Mesothelial cell of epicardium (in vitro differentiated cells): ENCODE data around the gene DNAJB1. TPM values are rescaled to one million over a fixed set of nuclear protein-coding genes. Genes with fewer than 3 reads are reported as not detected.

Experiments used
- DNase-seq, 2 experiments: peaks; one replicate each; pipeline ENCODE4 v3.0.0; 2021; ENCODE audit warnings: low spot score in 2 of 2; ENCODE audit not compliant: unreplicated experiment in 2 of 2
- H3K27ac Mint-ChIP-seq: 2 replicates; pipeline ENCODE4 v1.8.0; 2021; ENCODE audit warnings: mixed read lengths
- H3K27me3 Mint-ChIP-seq: 2 replicates; pipeline ENCODE4 v1.8.0; 2021; ENCODE audit warnings: low read depth, mixed read lengths
- H3K36me3 Mint-ChIP-seq: 2 replicates; pipeline ENCODE4 v1.8.0; 2021; ENCODE audit warnings: mixed read lengths
- H3K4me1 Mint-ChIP-seq: 2 replicates; pipeline ENCODE4 v1.8.0; 2021; ENCODE audit warnings: mixed read lengths
- H3K4me3 Mint-ChIP-seq: 2 replicates; pipeline ENCODE4 v1.8.0; 2021; ENCODE audit warnings: mild to moderate bottlenecking, moderate library complexity, mixed read lengths
- H3K9me3 Mint-ChIP-seq: 2 replicates; pipeline ENCODE4 v1.8.0; 2021; ENCODE audit warnings: mixed read lengths
- CTCF ChIP-seq: fragments of 200-600 bp; sonication (generic); IDR thresholded peaks from one replicate; pipeline ENCODE4 v1.5.0; 2021; ENCODE audit warnings: antibody characterized with exemption; ENCODE audit not compliant: unreplicated experiment
- total RNA-seq: library from RNA; stranded (reverse); gene quantifications from 3 replicates; pipeline ENCODE4 v1.2.1, GENCODE V29; 2021

Gene DNAJB1
- total RNA-seq, 1 donor from 2014 or later: 106 TPM

DNA sequence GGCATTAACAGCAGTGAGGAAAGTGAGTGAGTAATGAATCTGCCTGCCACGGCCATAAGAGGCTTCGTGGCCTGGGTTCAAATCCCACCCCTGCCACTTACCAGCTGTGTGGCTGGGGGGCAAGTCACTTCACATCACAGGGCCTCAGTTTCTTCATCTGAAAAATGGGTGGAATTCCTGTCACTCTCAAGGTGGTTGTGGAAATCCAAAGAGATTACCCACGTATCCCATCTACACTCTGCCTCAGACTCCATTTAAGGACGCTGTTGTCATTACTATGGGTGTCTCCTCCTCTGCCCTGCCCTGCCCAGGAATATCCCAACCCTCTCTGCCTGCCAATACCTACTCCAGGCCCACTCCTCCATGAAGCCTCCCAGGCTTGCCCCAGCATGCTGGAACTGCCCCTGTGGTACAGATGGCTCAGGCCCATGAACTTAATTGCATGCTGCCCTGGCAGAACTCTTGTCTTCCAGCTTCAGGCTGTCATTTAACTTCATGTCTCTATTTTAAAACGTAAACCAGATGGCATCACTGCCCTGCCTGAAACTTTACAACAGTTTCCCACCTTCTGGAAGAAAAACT, 25.4 kb downstream of the DNAJB1 start:
- peaks cover 24% of the 10 kb centered on the region for H3K36me3 Mint-ChIP-seq
- peak overlapping the region; percentile 58 for H3K27ac Mint-ChIP-seq
- H3K4me1 Mint-ChIP-seq: peaks cover 25% of the 10 kb centered on the region
- H3K9me3 Mint-ChIP-seq: no peaks in the 10 kb centered on the region
- no peak overlapping the region for H3K4me3 Mint-ChIP-seq
- DNase-seq: no peak
- no peak for TF ChIP-seq CTCF
- no peaks in the 10 kb centered on the region for H3K27me3 Mint-ChIP-seq

DNA sequence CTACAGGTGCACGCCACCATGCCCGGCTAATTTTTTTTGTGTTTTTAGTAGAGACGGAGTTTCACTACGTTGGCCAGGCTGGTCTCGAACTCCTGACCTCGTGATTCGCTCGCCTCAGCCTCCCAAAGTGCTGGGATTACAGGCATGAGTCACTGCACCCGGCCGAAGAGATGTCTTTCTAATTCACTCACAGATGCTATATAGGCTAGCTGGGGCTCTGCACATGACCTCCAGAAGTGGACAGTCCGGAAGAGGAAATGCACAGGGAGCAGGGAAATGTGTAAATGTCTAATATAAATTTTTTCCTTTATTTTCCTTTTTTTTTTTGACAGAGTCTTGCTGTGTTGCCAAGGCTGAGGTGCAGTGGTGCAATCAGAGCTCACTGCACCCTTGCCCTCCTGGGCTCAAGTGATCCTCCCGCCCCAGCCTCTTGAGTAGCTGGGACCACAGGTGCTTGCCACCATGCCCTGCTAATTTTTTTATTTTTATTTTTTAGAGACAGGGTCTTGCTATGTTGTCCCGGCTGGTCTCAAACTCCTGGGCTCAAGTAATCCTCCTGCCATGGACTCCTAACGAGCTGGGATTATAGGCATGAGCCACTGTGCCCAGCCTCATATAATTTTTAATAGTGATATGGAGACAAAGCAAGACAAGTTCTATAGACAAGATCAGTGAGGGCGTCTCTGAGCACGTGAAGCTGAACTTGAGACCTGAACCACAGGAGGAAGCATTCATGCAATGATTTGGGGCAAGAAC, 30.6 kb downstream of the DNAJB1 start:
- Mint-ChIP-seq H3K4me1 (no peaks in the 10 kb centered on the region), H3K36me3 (peaks cover 31% of the 10 kb centered on the region), H3K27ac (no peak overlapping the region), H3K9me3 (no peaks in the 10 kb centered on the region), H3K27me3 (no peaks in the 10 kb centered on the region), H3K4me3 (no peak overlapping the region)
- no peak for TF ChIP-seq CTCF
- DNase-seq: no peak

- peaks cover 12% of the 10 kb centered on the region for H3K4me1 Mint-ChIP-seq
Measured at GRCh38 chr19:14482172-14482941, 35.8 kb downstream of the DNAJB1 start.

DNA sequence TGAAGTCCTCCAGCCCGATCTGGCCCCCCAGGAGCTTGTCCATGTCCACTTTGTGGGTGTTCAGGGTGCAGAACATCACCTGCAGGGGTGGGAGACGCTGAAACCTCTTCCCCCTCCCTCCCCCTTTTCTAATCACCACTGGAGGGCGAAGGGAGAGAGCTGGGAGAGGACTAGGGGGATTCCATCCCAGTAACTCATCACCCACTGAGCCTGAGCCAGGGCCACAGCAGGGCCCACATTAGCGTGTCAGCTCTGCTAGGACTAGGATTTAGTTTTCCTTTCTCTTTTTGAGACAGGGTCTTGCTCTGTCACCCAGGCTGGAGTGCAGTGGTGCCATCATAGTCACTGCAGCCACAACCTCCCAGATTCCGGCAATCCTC, 37.5 kb downstream of the DNAJB1 start:
- no peak for TF ChIP-seq CTCF
- H3K27ac Mint-ChIP-seq: no peak overlapping the region
- no peak for DNase-seq

More at GRCh38 chr19:14482172-14482941, 35.8 kb downstream of the DNAJB1 start:
- no peak for DNase-seq
- peaks cover 23% of the 10 kb centered on the region for H3K36me3 Mint-ChIP-seq
- H3K27ac Mint-ChIP-seq: no peak overlapping the region
- H3K27me3 Mint-ChIP-seq: no peaks in the 10 kb centered on the region
- TF ChIP-seq CTCF: no peak
- no peak overlapping the region for H3K4me3 Mint-ChIP-seq
- no peaks in the 10 kb centered on the region for H3K9me3 Mint-ChIP-seq

DNA sequence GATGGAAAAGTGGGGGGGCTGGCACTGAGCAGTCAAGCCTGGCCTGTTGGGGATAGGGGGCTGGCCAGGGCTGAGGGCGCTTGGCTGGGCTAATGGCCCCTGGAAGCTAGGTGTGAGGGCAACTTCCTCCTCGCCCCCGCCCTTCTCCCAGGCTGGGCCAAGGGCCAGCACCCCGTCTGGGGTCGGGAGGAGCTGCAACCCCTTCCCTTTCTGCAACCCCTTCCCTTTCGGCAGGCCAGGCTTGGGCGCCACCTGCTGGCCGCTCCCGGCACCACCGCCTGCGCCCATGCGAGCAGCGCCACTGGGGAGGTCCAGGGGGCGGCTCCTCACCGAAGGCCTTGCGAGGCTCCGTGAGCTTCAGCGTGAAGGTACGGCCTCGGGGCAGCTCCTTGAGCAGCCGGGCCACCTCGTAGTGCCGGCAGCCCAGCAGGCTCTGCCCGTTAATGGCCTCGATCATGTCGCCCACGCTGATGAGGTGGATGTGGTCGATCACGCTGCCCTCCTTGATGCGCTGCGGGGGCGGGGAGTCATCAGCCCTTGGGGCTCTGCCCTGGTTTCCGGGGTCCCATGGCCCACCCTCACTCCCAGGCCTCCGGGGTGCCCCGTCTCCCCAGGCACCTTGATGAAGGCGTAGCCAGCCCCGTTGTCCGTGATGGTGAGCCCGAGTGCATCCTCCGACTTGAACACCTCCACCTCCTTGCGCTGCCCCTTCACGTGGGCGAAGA, 38.1 kb downstream of the DNAJB1 start:
- no peaks in the 10 kb centered on the region for H3K9me3 Mint-ChIP-seq
- H3K4me3 Mint-ChIP-seq: no peak overlapping the region
- H3K4me1 Mint-ChIP-seq: peaks cover 32% of the 10 kb centered on the region
- H3K36me3 Mint-ChIP-seq: peaks cover 13% of the 10 kb centered on the region
- no peaks in the 10 kb centered on the region for H3K27me3 Mint-ChIP-seq
- TF ChIP-seq CTCF: peak; percentile 91
- H3K27ac Mint-ChIP-seq: no peak overlapping the region
- DNase-seq: peak in 1 of 2 experiments; percentile 81

More for the DNA sequence above, 37.5 kb downstream of the DNAJB1 start:
- Mint-ChIP-seq H3K9me3 (no peaks in the 10 kb centered on the region), H3K27me3 (no peaks in the 10 kb centered on the region), H3K4me3 (no peak overlapping the region), H3K4me1 (peaks cover 28% of the 10 kb centered on the region), H3K36me3 (peaks cover 13% of the 10 kb centered on the region)
